SK-N-SH treated with all-trans-retinoic acid at 6 μM for 48 hours (cell line): ENCODE measurements around the gene GPR160.

Experiments used
- ISL1 ChIP-seq: fragments of 250-450 bp; sonication (Bioruptor Pico); IDR thresholded peaks from 2 replicates; pipeline ENCODE4 v2.1.2; 2022; ENCODE audit warnings: mild to moderate bottlenecking, moderate library complexity
- PATZ1 ChIP-seq: fragments of 250-450 bp; sonication (Bioruptor Pico); IDR thresholded peaks from 2 replicates; pipeline ENCODE4 v1.8.0; 2020; ENCODE audit warnings: mild to moderate bottlenecking, moderate library complexity, borderline replicate concordance
- RARB ChIP-seq: fragments of 250-450 bp; sonication (Bioruptor Pico); IDR thresholded peaks from 2 replicates; pipeline ENCODE4 v1.8.0; 2021; ENCODE audit warnings: mild to moderate bottlenecking, moderate library complexity

GRCh38 chr3:170102431-170102830 is 64.6 kb downstream of the GPR160 start:
- no peak for TF ChIP-seq PATZ1 (CRISPR knock-in tag)
- no peak for TF ChIP-seq RARB (CRISPR knock-in tag)
- TF ChIP-seq ISL1 = no peak
